Upper lobe of left lung (tissue), 4 donors: Measurements from ENCODE around the gene HHIP.

ENCODE experiments used
- CTCF ChIP-seq, 6 experiments: fragments of 450-650 bp in 4 of 6; fragments of 200-600 bp in 2 of 6; sonication (generic) in 2 of 6; IDR thresholded peaks; one replicate each; pipeline ENCODE4 v1.5.1; 2016 to 2019; ENCODE audit warnings: antibody characterized with exemption in 6 of 6
- EP300 ChIP-seq, 4 donors: sonication (generic); formaldehyde crosslinking; IDR thresholded peaks; one replicate each; pipeline ENCODE4 v1.5.1; 2017; ENCODE audit warnings: antibody characterized with exemption in 4 of 4, control low read depth in 2 of 4
- POLR2A ChIP-seq, 4 donors: fragments of 450-650 bp; IDR thresholded peaks; one replicate each; pipeline ENCODE4 v1.5.1; 2016 to 2017; ENCODE audit warnings: antibody characterized with exemption in 4 of 4, mild to moderate bottlenecking in 2 of 4
- POLR2AphosphoS5 ChIP-seq, 2 donors: sonication (generic); formaldehyde crosslinking; IDR thresholded peaks; one replicate each; pipeline ENCODE4 v1.5.1; 2017; ENCODE audit warnings: antibody characterized with exemption in 2 of 2

GRCh38 chr4:144646523-144647094 is 653 bp downstream of the HHIP start:
- TF ChIP-seq CTCF (IDR thresholded peaks at IDR 0.05): no peak
- no peak for TF ChIP-seq POLR2AphosphoS5 (IDR thresholded peaks at IDR 0.05)
- no peak for TF ChIP-seq POLR2A (IDR thresholded peaks at IDR 0.05)
- TF ChIP-seq EP300 (IDR thresholded peaks at IDR 0.05): no peak
